Measurements from ENCODE around the gene CFAP46. TPM values are rescaled to one million over a fixed set of nuclear protein-coding genes. Genes with fewer than 3 reads are reported as not detected.

CFAP46 gene
- total RNA-seq, 2 experiments from 2014 or later: not detected

GRCh38 chr10:132990684-132991545 lies 48.5 kb upstream of the CFAP46 start:
- DNase-seq (ENCODE audit: low spot score): no peak
- Histone ChIP-seq H3K27ac (ENCODE audit: low read depth, low read length, poor library complexity, severe bottlenecking) (no peak overlapping the region), H3K4me3 (ENCODE audit: low read depth, low read length, poor library complexity, severe bottlenecking) (no peak overlapping the region), H3K4me1 (ENCODE audit: insufficient read depth, low read length, poor library complexity, severe bottlenecking) (no peaks in the 10 kb centered on the region), H4K20me1 (ENCODE audit: insufficient read depth, low read length) (no peaks in the 10 kb centered on the region), H2AFZ (ENCODE audit: low read length) (no peak overlapping the region), H3K36me3 (ENCODE audit: insufficient read depth, low read length) (no peaks in the 10 kb centered on the region), H3K9me2 (ENCODE audit: insufficient read depth, low read length) (no peaks in the 10 kb centered on the region), H3K9me3 (ENCODE audit: low read length) (no peaks in the 10 kb centered on the region), H3K4me2 (ENCODE audit: low read length) (no peak overlapping the region), H3K79me2 (ENCODE audit: insufficient read depth, low read depth, low read length) (no peaks in the 10 kb centered on the region)
- intact Hi-C loops (cut with micrococcal nuclease; ENCODE audit: unreplicated experiment): no loop called here
- no TSS peak for BruUV-seq (replicated peaks)
- CTCF ChIA-PET (ENCODE audit: unreplicated experiment): no interaction called here
- POLR2A ChIA-PET: no interaction called here
- TF ChIP-seq EZH2phosphoT487 (IDR thresholded peaks at IDR 0.05; ENCODE audit: borderline replicate concordance, low read depth, low read length) (no peak), CTCF (conservative IDR thresholded peaks at IDR 0.05; ENCODE audit: low read length) (no peak)

- no peaks in the 10 kb centered on the region for H3K79me2 ChIP-seq (ENCODE audit: insufficient read depth, low read depth, low read length)
- TF ChIP-seq CTCF (conservative IDR thresholded peaks at IDR 0.05; ENCODE audit: low read length): no peak
- no peak for TF ChIP-seq EZH2phosphoT487 (IDR thresholded peaks at IDR 0.05; ENCODE audit: borderline replicate concordance, low read depth, low read length)
- BruUV-seq (replicated peaks): no TSS peak
- no peak overlapping the region for H3K27ac ChIP-seq (ENCODE audit: low read depth, low read length, poor library complexity, severe bottlenecking)
- H3K9me3 ChIP-seq (ENCODE audit: low read length): no peaks in the 10 kb centered on the region
- H3K4me1 ChIP-seq (ENCODE audit: insufficient read depth, low read length, poor library complexity, severe bottlenecking): no peaks in the 10 kb centered on the region
- DNase-seq (ENCODE audit: low spot score): no peak
- no peak overlapping the region for H3K4me2 ChIP-seq (ENCODE audit: low read length)
- no peaks in the 10 kb centered on the region for H3K36me3 ChIP-seq (ENCODE audit: insufficient read depth, low read length)
- H3K4me3 ChIP-seq (ENCODE audit: low read depth, low read length, poor library complexity, severe bottlenecking): no peak overlapping the region
- POLR2A ChIA-PET: no interaction called here
- CTCF ChIA-PET (ENCODE audit: unreplicated experiment): interaction anchor here (0.5 kb wide), 1 partner anchor 294 kb away, joined by 3 read pairs; no protein-coding TSS in a partner anchor
- intact Hi-C loops (cut with micrococcal nuclease; ENCODE audit: unreplicated experiment): no loop called here
- no peak overlapping the region for H2AFZ ChIP-seq (ENCODE audit: low read length)
- no peaks in the 10 kb centered on the region for H3K9me2 ChIP-seq (ENCODE audit: insufficient read depth, low read length)
- no peaks in the 10 kb centered on the region for H4K20me1 ChIP-seq (ENCODE audit: insufficient read depth, low read length)
Observed at GRCh38 chr10:132989476-132990415, 47.4 kb upstream of the CFAP46 start.
